GM19395 (cell line): Measurements from ENCODE around the gene UPF1.
"Not testable (repeated sequence)": the region's sequence is repeated elsewhere in the genome, so short reads cannot be mapped to it uniquely, and the experiment has no call there.

ENCODE experiments used
- ATAC-seq: cut with Tn5 transposase; IDR thresholded peaks from one replicate; pipeline ENCODE4 v1.9.1; 2021; ENCODE audit warnings: mild to moderate bottlenecking, moderate library complexity; ENCODE audit not compliant: unreplicated experiment

Gene UPF1

GRCh38 chr19:18908917-18909619 lies 77.3 kb downstream of the UPF1 start:
- ATAC-seq, result no peak

DNA sequence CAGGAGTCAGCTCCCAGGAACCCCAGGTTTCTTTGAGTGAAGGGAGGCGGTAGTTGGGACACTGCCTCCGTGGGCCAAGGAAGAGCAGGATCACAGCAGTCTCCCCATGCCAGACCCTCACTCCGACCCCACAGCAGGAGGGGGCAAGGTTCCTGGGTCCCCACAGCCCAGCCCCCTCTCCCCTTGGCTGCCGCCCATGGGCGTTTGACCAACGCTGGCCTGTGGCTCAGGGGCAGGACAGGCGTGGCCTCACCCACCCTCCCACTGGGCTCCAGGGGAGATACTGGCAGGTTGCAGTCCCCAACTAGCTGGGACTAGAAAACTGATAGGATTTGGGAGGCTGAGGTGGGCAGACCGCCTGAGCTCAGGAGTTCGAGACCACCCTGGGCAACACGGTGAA lies 78.3 kb downstream of the UPF1 start:
- no peak for ATAC-seq

DNA sequence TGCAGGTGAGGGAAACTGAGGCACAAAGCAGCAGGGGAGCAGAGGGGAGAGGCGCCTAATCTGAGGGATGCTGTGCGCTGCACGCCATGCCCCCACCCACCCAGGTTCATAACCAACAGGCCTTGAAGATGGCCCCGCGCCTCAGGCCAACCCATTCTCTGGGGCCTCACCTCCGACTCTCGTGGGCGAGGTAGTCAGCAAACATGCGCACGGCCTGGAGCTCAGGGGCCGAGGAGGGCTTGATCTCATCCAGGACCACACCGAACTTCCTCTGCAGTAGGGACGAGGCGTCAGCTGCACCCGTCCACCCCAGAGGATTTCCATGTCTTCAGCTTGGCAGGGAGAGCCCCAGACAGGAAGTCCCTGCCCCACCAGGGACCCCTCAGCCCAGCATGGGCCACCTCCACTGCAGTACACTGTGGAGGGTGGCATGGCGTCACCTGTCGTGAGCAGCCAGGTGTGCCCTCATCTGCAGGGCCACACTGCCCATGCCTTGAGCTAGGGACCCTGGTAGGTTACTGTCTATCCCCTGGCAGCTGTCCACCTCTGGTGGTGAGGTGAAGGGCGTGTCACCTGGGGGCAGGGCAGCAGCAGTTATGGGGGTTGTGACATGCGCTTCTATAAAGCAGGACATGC lies 79.2 kb downstream of the UPF1 start:
- no peak for ATAC-seq

GRCh38 chr19:18912933-18913332 lies 81.2 kb downstream of the UPF1 start:
- ATAC-seq, result no peak

DNA sequence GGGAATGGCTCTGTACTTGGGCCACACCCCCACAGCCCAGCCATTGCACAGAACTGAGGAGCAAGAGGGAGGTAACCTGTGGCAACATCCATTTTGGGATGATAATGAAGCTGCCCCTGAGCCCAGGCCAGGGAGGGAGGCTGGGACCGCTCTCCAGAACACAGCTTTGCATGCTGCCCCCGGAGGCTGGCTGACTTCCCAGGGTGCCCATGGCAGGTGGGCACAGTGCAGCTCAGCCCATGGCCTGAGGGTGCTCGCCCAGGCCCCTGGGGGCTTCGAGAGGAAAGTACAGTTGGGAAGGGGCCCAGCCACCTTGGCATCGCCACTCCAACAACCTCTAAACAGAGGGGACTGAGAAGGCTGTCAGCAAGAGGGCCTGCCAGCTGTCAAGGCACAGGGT lies 81.7 kb downstream of the UPF1 start:
- no peak for ATAC-seq

- ATAC-seq, result no peak
Measured at GRCh38 chr19:18915639-18916038, 83.9 kb downstream of the UPF1 start.

DNA sequence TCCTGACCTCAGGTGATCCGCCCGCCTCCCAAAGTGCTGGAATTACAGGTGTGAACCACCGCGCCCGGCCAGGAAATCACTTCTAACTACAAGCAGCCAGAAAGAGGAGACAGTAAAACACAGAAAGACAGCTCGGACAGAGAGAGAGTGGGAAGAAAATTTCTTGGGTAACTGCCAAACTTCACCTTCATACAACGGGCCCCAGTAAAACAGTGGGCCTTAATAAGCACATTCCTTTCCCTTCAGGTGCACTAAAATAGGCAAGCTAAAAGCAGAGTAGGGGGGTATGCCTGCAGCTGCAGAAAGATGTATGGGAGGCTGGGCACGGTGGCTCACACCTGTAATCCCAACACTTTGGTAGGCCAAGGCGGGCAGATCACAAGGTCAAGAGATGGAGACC lies 85.8 kb downstream of the UPF1 start:
- not testable (repeated sequence) for ATAC-seq
